Measurements from ENCODE around the gene ATP1A4. TPM values are rescaled to one million over a fixed set of nuclear protein-coding genes. Genes with fewer than 3 reads are reported as not detected.

Gene ATP1A4
- not detected in 2 replicates for total RNA-seq (2016; rRNA removed; fragmentation: Illumina TruSeq; extraction: Trizol)
- not detected in 2 replicates for total RNA-seq (2016; cell fraction: cytosol; rRNA removed; fragmentation: Illumina TruSeq; extraction: Trizol; ENCODE audit: low read depth)
- total RNA-seq (2016; cell fraction: insoluble cytoplasmic fraction; rRNA removed; fragmentation: Illumina TruSeq; extraction: Trizol) = not detected in 2 replicates
- total RNA-seq (2016; cell fraction: membrane; rRNA removed; fragmentation: Illumina TruSeq; extraction: Trizol) = not detected in 2 replicates
- not detected in 2 replicates for total RNA-seq (2016; cell fraction: nucleus; rRNA removed; fragmentation: Illumina TruSeq; extraction: Trizol)
- not detected in 2 replicates for polyA plus RNA-seq (2011; rRNA removed)
- polyA plus RNA-seq (2011; cell fraction: cytosol; rRNA removed) = not detected in 2 replicates
- not detected in 2 replicates for polyA plus RNA-seq (2011; cell fraction: nucleus; rRNA removed)
- not detected in 2 replicates for polyA plus RNA-seq (2012)
- polyA plus RNA-seq (2016; cell fraction: cytosol; fragmentation: Illumina TruSeq; extraction: Trizol; ENCODE audit: low read depth) = not detected in 2 replicates
- polyA plus RNA-seq (2016; cell fraction: insoluble cytoplasmic fraction; fragmentation: Illumina TruSeq; extraction: Trizol; ENCODE audit: low read depth) = not detected in 2 replicates
- not detected in 2 replicates for polyA plus RNA-seq (2016; cell fraction: membrane; fragmentation: Illumina TruSeq; extraction: Trizol; ENCODE audit: low read depth)
- polyA plus RNA-seq (2016; cell fraction: nucleus; fragmentation: Illumina TruSeq; extraction: Trizol; ENCODE audit: insufficient read depth, low read depth) = not detected in 2 replicates
- not detected in 2 replicates for polyA minus RNA-seq (2011; rRNA and poly(A)+ RNA removed; ENCODE audit: low replicate concordance)
- polyA minus RNA-seq (2011; cell fraction: cytosol; rRNA and poly(A)+ RNA removed) = not detected in 2 replicates
- not detected in 2 replicates for polyA minus RNA-seq (2011; cell fraction: nucleus; rRNA and poly(A)+ RNA removed)
- not detected for Bru-seq, nascent RNA
- BruChase-seq, experiment 1, labeled RNA remaining after a 6-hour chase = not detected
- BruChase-seq, experiment 2, labeled RNA remaining after a 2-hour chase = not detected
- long read RNA-seq, experiment 1 = 0 reads
- long read RNA-seq, experiment 2 = 0 reads

DNA sequence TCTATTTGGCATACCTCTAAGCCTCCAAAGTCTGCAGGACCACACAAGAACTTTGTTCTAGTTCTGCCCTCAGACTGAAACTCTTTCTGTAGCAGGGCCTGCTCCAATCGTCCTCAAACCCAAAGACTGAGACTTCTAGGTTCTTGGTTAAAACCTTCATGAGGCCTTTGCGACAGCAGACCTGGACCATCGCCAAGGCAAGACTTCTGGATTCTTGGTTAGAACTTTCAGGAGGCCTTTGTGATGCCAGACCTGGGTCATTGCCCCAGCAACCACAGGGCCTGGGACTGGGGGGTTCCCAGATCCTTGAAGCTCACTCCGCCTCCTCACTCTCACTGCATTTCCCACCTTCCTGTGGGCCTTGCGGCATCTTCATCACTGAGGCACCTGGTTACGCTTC lies at the start of gene ATP1A4:
TSS of gene ATP1A4 (plus strand) at position 301 of the 400 bp plus-strand sequence. CDS start 438 bp downstream, outside the sequence.
- WGBS (ENCODE audit: low lambda C conversion rate) = 74% methylated on average over 4 of the region's 6 CpGs
- Histone ChIP-seq H2AFZ (ENCODE audit: low read length) (no peak within 1 kb of the TSS), H3K4me1 (ENCODE audit: insufficient read depth, low read length) (peaks cover 37% of the 10 kb centered on the region), H3K4me2 (ENCODE audit: low read depth, low read length) (no peak within 1 kb of the TSS), H3K27me3 (ENCODE audit: control insufficient read depth in 1 of 2, insufficient read depth in 2 of 2, low read length in 2 of 2) (no peaks in the 10 kb centered on the region), H3K9me3 (ENCODE audit: low read length) (no peaks in the 10 kb centered on the region), H3K27ac (ENCODE audit: extremely low read length, insufficient read depth, low read length) (no peak within 1 kb of the TSS), H4K20me1 (ENCODE audit: insufficient read depth, low read length) (no peaks in the 10 kb centered on the region), H3K79me2 (ENCODE audit: insufficient read depth, low read length) (no peaks in the 10 kb centered on the region), H3K36me3 (replicated peaks in 1 of 2; ENCODE audit: control insufficient read depth in 1 of 2, insufficient read depth in 2 of 2, low read length in 2 of 2) (no peaks in the 10 kb centered on the region), H3K4me3 (replicated peaks in 1 of 3; ENCODE audit: insufficient read depth in 1 of 3, low read depth in 2 of 3, low read length in 3 of 3) (no peak within 1 kb of the TSS), H3K9ac (ENCODE audit: insufficient read depth, low read depth, low read length) (no peak within 1 kb of the TSS)
- in situ Hi-C loops (cut with HindIII; ENCODE audit: extremely low pct_ligation_motif_present, low pct_unique_long_range_greater_than_20kb) (no loop called here), intact Hi-C loops (cut with micrococcal nuclease; ENCODE audit: unreplicated experiment) (no loop called here)
- ATAC-seq = no peak
- no TSS peak for BruUV-seq (replicated peaks)
- FAIRE-seq = no peak
- ChIA-PET CTCF (ENCODE audit: low intra/inter-chr PET ratio, low total read pairs) (no interaction called here), POLR2A (no interaction called here)
- DNase-seq (ENCODE audit: low spot score) = no peak
- TF ChIP-seq, protein P1, sequence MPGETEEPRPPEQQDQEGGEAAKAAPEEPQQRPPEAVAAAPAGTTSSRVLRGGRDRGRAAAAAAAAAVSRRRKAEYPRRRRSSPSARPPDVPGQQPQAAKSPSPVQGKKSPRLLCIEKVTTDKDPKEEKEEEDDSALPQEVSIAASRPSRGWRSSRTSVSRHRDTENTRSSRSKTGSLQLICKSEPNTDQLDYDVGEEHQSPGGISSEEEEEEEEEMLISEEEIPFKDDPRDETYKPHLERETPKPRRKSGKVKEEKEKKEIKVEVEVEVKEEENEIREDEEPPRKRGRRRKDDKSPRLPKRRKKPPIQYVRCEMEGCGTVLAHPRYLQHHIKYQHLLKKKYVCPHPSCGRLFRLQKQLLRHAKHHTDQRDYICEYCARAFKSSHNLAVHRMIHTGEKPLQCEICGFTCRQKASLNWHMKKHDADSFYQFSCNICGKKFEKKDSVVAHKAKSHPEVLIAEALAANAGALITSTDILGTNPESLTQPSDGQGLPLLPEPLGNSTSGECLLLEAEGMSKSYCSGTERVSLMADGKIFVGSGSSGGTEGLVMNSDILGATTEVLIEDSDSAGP (CRISPR knock-in tag; IDR thresholded peaks at IDR 0.05; ENCODE audit: borderline replicate concordance) = no peak
- TF ChIP-seq ZNF230 (CRISPR knock-in tag; IDR thresholded peaks at IDR 0.05) (no peak), FLYWCH1 (CRISPR knock-in tag; IDR thresholded peaks at IDR 0.05) (no peak), PHF8 (CRISPR knock-in tag; IDR thresholded peaks at IDR 0.05) (no peak), ZNF430 (CRISPR knock-in tag; IDR thresholded peaks at IDR 0.05) (no peak)
- TF ChIP-seq, protein P2, sequence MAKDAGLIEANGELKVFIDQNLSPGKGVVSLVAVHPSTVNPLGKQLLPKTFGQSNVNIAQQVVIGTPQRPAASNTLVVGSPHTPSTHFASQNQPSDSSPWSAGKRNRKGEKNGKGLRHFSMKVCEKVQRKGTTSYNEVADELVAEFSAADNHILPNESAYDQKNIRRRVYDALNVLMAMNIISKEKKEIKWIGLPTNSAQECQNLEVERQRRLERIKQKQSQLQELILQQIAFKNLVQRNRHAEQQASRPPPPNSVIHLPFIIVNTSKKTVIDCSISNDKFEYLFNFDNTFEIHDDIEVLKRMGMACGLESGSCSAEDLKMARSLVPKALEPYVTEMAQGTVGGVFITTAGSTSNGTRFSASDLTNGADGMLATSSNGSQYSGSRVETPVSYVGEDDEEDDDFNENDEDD (CRISPR knock-in tag; IDR thresholded peaks at IDR 0.05; ENCODE audit: borderline replicate concordance) = no peak
- TF ChIP-seq, protein P3, sequence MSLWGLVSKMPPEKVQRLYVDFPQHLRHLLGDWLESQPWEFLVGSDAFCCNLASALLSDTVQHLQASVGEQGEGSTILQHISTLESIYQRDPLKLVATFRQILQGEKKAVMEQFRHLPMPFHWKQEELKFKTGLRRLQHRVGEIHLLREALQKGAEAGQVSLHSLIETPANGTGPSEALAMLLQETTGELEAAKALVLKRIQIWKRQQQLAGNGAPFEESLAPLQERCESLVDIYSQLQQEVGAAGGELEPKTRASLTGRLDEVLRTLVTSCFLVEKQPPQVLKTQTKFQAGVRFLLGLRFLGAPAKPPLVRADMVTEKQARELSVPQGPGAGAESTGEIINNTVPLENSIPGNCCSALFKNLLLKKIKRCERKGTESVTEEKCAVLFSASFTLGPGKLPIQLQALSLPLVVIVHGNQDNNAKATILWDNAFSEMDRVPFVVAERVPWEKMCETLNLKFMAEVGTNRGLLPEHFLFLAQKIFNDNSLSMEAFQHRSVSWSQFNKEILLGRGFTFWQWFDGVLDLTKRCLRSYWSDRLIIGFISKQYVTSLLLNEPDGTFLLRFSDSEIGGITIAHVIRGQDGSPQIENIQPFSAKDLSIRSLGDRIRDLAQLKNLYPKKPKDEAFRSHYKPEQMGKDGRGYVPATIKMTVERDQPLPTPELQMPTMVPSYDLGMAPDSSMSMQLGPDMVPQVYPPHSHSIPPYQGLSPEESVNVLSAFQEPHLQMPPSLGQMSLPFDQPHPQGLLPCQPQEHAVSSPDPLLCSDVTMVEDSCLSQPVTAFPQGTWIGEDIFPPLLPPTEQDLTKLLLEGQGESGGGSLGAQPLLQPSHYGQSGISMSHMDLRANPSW (CRISPR knock-in tag; IDR thresholded peaks at IDR 0.05; ENCODE audit: borderline replicate concordance) = no peak
- TF ChIP-seq, protein P4, sequence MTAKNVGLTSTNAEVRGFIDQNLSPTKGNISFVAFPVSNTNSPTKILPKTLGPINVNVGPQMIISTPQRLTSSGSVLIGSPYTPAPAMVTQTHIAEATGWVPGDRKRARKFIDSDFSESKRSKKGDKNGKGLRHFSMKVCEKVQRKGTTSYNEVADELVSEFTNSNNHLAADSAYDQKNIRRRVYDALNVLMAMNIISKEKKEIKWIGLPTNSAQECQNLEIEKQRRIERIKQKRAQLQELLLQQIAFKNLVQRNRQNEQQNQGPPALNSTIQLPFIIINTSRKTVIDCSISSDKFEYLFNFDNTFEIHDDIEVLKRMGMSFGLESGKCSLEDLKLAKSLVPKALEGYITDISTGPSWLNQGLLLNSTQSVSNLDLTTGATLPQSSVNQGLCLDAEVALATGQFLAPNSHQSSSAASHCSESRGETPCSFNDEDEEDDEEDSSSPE (CRISPR knock-in tag; IDR thresholded peaks at IDR 0.05) = no peak
- TF ChIP-seq, protein P5, sequence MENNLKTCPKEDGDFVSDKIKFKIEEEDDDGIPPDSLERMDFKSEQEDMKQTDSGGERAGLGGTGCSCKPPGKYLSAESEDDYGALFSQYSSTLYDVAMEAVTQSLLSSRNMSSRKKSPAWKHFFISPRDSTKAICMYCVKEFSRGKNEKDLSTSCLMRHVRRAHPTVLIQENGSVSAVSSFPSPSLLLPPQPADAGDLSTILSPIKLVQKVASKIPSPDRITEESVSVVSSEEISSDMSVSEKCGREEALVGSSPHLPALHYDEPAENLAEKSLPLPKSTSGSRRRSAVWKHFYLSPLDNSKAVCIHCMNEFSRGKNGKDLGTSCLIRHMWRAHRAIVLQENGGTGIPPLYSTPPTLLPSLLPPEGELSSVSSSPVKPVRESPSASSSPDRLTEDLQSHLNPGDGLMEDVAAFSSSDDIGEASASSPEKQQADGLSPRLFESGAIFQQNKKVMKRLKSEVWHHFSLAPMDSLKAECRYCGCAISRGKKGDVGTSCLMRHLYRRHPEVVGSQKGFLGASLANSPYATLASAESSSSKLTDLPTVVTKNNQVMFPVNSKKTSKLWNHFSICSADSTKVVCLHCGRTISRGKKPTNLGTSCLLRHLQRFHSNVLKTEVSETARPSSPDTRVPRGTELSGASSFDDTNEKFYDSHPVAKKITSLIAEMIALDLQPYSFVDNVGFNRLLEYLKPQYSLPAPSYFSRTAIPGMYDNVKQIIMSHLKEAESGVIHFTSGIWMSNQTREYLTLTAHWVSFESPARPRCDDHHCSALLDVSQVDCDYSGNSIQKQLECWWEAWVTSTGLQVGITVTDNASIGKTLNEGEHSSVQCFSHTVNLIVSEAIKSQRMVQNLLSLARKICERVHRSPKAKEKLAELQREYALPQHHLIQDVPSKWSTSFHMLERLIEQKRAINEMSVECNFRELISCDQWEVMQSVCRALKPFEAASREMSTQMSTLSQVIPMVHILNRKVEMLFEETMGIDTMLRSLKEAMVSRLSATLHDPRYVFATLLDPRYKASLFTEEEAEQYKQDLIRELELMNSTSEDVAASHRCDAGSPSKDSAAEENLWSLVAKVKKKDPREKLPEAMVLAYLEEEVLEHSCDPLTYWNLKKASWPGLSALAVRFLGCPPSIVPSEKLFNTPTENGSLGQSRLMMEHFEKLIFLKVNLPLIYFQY (CRISPR knock-in tag; IDR thresholded peaks at IDR 0.05; ENCODE audit: borderline replicate concordance) = no peak

All from HepG2 (cell line).